HCT116 (cell line): ENCODE results near the gene LGALS3.

Source experiments
- CTCF ChIP-seq, 3 experiments: fragments of 200-600 bp in 1 of 3; sonication (generic) in 1 of 3; IDR thresholded peaks in 2 of 3; conservative IDR thresholded peaks in 1 of 3; 2 replicates each; pipeline ENCODE4 v1.5.1; 2012 to 2017; ENCODE audit warnings: low read depth in 2 of 3, low read length in 2 of 3, antibody characterized with exemption in 1 of 3, borderline replicate concordance in 1 of 3, control low read depth in 1 of 3, mild to moderate bottlenecking in 1 of 3, mixed read lengths in 1 of 3, mixed run types in 1 of 3, moderate library complexity in 1 of 3; ENCODE audit not compliant: insufficient read depth in 1 of 3
- POLR2AphosphoS5 ChIP-seq: IDR thresholded peaks from 2 replicates; pipeline ENCODE4 v1.6.1; 2011; ENCODE audit warnings: mild to moderate bottlenecking, low read depth, low read length, moderate library complexity
- SP1 ChIP-seq: IDR thresholded peaks from 2 replicates; pipeline ENCODE4 v1.6.1; 2012; ENCODE audit warnings: low read depth

- TF ChIP-seq POLR2AphosphoS5 = no peak
- no peak for TF ChIP-seq CTCF (IDR thresholded peaks at IDR 0.05 in 2 of 3, conservative IDR thresholded peaks at IDR 0.05 in 1 of 3; ENCODE audit: borderline replicate concordance in 1 of 3, insufficient read depth in 1 of 3, low read depth in 2 of 3, low read length in 2 of 3)
- no peak for TF ChIP-seq SP1
Measured at GRCh38 chr14:55097881-55098560, 31.0 kb upstream of the LGALS3 start.
